Gastrocnemius medialis (tissue), 4 donors: ENCODE data around the gene CASZ1. TPM values are rescaled to one million over a fixed set of nuclear protein-coding genes. Genes with fewer than 3 reads are reported as not detected.

ENCODE experiments used
- ATAC-seq, 2 donors: fragments of 150-250 bp; one replicate each; pipeline ENCODE4 v1.9.1; 2016
- DNase-seq, 2 donors: peaks; one replicate each; pipeline ENCODE4 v3.0.0-alpha.2; 2019
- H3K27ac ChIP-seq, 4 donors: fragments of 200-600 bp; sonication (generic); 1 replicate in 1 of 4; 2 replicates in 3 of 4; pipeline ENCODE4 v1.5.1; 2016 to 2018; ENCODE audit warnings: mild to moderate bottlenecking in 2 of 4, moderate library complexity in 1 of 4
- H3K27me3 ChIP-seq, 3 donors: fragments of 200-600 bp; sonication (generic) in 2 of 3; 1 replicate in 1 of 3; 2 replicates in 2 of 3; pipeline versions ENCODE4 v1.5.1 to v1.6.0; 2016 to 2019; ENCODE audit warnings: mild to moderate bottlenecking in 1 of 3, moderate library complexity in 1 of 3
- H3K36me3 ChIP-seq, 2 donors: fragments of 200-600 bp; sonication (generic) in 1 of 2; one replicate each; pipeline ENCODE4 v1.5.1; 2017 to 2018
- H3K4me1 ChIP-seq, 2 donors: fragments of 200-600 bp; sonication (generic) in 1 of 2; one replicate each; pipeline ENCODE4 v1.5.1; 2016 to 2017; ENCODE audit warnings: mild to moderate bottlenecking in 2 of 2
- H3K4me3 ChIP-seq, 4 donors: fragments of 200-600 bp; sonication (generic) in 3 of 4; 1 replicate in 1 of 4; 2 replicates in 3 of 4; pipeline ENCODE4 v1.5.1; 2016 to 2019; ENCODE audit warnings: mild to moderate bottlenecking in 2 of 4
- H3K9me3 ChIP-seq, 3 donors: fragments of 200-600 bp; sonication (generic) in 2 of 3; 1 replicate in 1 of 3; 2 replicates in 2 of 3; pipeline ENCODE4 v1.5.1; 2016 to 2019
- CTCF ChIP-seq, 5 experiments: fragments of 450-650 bp in 3 of 5; fragments of 200-600 bp in 2 of 5; sonication (generic) in 2 of 5; IDR thresholded peaks in 4 of 5; conservative IDR thresholded peaks in 1 of 5; 1 replicate in 4 of 5; 2 replicates in 1 of 5; pipeline ENCODE4 v1.5.1; 2016 to 2019; ENCODE audit warnings: antibody characterized with exemption in 5 of 5, mild to moderate bottlenecking in 3 of 5, moderate library complexity in 3 of 5
- POLR2A ChIP-seq, 2 donors: fragments of 450-650 bp; IDR thresholded peaks; one replicate each; pipeline ENCODE4 v1.6.1; 2017; ENCODE audit warnings: antibody characterized with exemption in 2 of 2, mild to moderate bottlenecking in 2 of 2, moderate library complexity in 2 of 2
- in situ Hi-C, 4 donors: fragments of 200-750 bp; cut with MboI; loops; one replicate each; pipeline versions ENCODE4 v1.15.0 to v1.8.0; 2017; ENCODE audit warnings: low sequenced_read_pairs in 4 of 4
- intact Hi-C: fragments of 100-400 bp; cut with DNase I; formaldehyde crosslinking; loops from one replicate; pipeline ENCODE4 v1.15.1; 2023; ENCODE audit warnings: low total_unique reads
- total RNA-seq, 4 donors: library from RNA; depleted of rRNA; stranded (reverse); fragments of >200 nt; gene quantifications; one replicate each; pipeline versions ENCODE4 v1.1.0 to v1.2.3, GENCODE V29; 2016

Gene CASZ1
- total RNA-seq, 4 donors from 2014 or later = 19.1 to 121 (median 80.6) TPM

- Histone ChIP-seq H3K36me3 (no peaks in the 10 kb centered on the region), H3K9me3 (no peaks in the 10 kb centered on the region), H3K4me1 (no peaks in the 10 kb centered on the region), H3K27me3 (no peaks in the 10 kb centered on the region), H3K4me3 (no peak overlapping the region), H3K27ac (no peak overlapping the region)
- in situ Hi-C loops = no loop called here
- ATAC-seq = no peak
- intact Hi-C loops = no loop called here
- no peak for TF ChIP-seq CTCF (IDR thresholded peaks at IDR 0.05 in 4 of 5, conservative IDR thresholded peaks at IDR 0.05 in 1 of 5)
- TF ChIP-seq POLR2A (IDR thresholded peaks at IDR 0.05) = no peak
- no peak for DNase-seq
These were observed 198.1 kb downstream of the CASZ1 start for GRCh38 chr1:10598389-10598702.

DNA sequence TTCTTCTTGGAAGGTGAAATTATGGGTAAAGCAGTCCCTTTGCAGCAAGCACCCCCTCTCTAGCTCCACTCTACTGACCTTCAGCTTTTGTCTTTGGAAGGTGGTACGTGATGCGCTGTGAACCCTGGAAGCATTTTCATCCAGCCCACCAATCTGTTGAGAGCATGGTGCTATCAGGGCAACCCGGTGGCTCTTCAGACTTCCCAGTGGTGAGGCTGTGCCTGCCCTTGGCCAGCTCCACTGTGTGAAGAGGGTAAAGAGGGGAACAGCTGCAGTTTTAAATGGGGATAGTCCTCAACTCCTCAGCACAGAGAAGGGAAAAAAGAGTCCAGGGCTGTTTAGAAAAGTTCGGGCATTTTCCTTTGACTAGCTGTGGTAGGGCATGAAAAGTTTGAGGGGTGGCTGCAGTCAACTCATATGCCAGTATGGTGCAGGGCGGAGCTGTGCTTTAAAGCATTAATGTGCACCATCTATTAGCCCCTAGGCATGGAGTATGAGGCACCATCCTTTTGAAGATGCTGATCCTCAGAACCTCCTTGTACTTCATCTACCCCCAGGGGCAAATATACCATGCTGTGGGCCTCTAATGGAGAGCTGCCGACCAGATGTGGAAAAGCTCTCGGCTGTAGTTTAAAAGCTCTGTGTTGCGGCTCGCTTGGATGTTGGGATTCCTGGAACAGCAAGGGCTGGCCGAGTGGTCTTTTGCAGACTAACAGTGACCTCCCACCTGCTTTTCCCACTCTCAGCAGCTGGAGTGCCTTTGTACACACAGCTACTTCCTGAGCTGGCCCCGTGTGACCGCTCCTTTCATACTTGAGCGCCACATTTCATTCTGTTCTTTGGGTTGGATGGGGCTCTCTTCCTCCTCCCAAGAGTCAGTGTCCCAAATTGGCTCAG, 198.7 kb downstream of the CASZ1 start:
- no peaks in the 10 kb centered on the region for H3K4me1 ChIP-seq
- no peak overlapping the region for H3K27ac ChIP-seq
- ATAC-seq (no peak), DNase-seq (no peak)
- in situ Hi-C loops = no loop called here
- no peaks in the 10 kb centered on the region for H3K36me3 ChIP-seq
- TF ChIP-seq POLR2A (IDR thresholded peaks at IDR 0.05) (no peak), CTCF (IDR thresholded peaks at IDR 0.05 in 4 of 5, conservative IDR thresholded peaks at IDR 0.05 in 1 of 5) (no peak)
- no peak overlapping the region for H3K4me3 ChIP-seq
- H3K9me3 ChIP-seq = no peaks in the 10 kb centered on the region
- intact Hi-C loops = no loop called here
- no peaks in the 10 kb centered on the region for H3K27me3 ChIP-seq

- in situ Hi-C loops = no loop called here
- DNase-seq (no peak), ATAC-seq (no peak)
- no peaks in the 10 kb centered on the region for H3K36me3 ChIP-seq
- H3K27ac ChIP-seq = no peak overlapping the region
- no peaks in the 10 kb centered on the region for H3K9me3 ChIP-seq
- intact Hi-C loops = no loop called here
- H3K27me3 ChIP-seq = no peaks in the 10 kb centered on the region
- H3K4me1 ChIP-seq = no peaks in the 10 kb centered on the region
- TF ChIP-seq POLR2A (IDR thresholded peaks at IDR 0.05) = no peak
- TF ChIP-seq CTCF (IDR thresholded peaks at IDR 0.05 in 4 of 5, conservative IDR thresholded peaks at IDR 0.05 in 1 of 5) = no peak
- no peak overlapping the region for H3K4me3 ChIP-seq
These were observed 199.7 kb downstream of the CASZ1 start for GRCh38 chr1:10596780-10597179.

GRCh38 chr1:10594595-10595223, 201.7 kb downstream of the CASZ1 start:
- intact Hi-C loops (no loop called here), in situ Hi-C loops (no loop called here)
- no peak for TF ChIP-seq CTCF (IDR thresholded peaks at IDR 0.05 in 4 of 5, conservative IDR thresholded peaks at IDR 0.05 in 1 of 5)
- no peak for TF ChIP-seq POLR2A (IDR thresholded peaks at IDR 0.05)
- no peaks in the 10 kb centered on the region for H3K27me3 ChIP-seq
- no peaks in the 10 kb centered on the region for H3K9me3 ChIP-seq
- no peak overlapping the region for H3K4me3 ChIP-seq
- H3K4me1 ChIP-seq = no peaks in the 10 kb centered on the region
- DNase-seq (no peak), ATAC-seq (no peak)
- H3K36me3 ChIP-seq = no peaks in the 10 kb centered on the region
- no peak overlapping the region for H3K27ac ChIP-seq
